Measurements from ENCODE around the gene LIFR.
"Not testable (repeated sequence)": the region's sequence is repeated elsewhere in the genome, so short reads cannot be mapped to it uniquely, and the experiment has no call there.

DNA sequence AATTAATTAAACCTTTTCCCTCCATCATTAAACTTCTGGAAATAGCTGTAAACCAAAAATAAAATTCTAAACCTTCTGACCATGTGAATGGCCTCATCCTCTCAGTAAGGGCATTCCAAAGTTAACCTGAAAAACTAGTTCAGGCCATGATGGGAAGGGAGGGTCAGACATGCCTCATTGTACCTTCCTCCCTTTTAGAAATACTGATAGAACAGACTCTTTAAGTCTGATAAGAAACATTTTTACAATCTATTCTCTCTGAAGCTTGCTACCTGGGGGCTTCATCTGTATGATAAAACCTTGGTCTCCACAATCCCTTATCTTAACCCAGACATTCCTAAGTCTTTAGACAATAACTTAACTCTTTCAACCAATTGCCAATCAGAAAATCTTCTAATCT, 43.3 kb upstream of the LIFR start:
- TF ChIP-seq, protein P1, sequence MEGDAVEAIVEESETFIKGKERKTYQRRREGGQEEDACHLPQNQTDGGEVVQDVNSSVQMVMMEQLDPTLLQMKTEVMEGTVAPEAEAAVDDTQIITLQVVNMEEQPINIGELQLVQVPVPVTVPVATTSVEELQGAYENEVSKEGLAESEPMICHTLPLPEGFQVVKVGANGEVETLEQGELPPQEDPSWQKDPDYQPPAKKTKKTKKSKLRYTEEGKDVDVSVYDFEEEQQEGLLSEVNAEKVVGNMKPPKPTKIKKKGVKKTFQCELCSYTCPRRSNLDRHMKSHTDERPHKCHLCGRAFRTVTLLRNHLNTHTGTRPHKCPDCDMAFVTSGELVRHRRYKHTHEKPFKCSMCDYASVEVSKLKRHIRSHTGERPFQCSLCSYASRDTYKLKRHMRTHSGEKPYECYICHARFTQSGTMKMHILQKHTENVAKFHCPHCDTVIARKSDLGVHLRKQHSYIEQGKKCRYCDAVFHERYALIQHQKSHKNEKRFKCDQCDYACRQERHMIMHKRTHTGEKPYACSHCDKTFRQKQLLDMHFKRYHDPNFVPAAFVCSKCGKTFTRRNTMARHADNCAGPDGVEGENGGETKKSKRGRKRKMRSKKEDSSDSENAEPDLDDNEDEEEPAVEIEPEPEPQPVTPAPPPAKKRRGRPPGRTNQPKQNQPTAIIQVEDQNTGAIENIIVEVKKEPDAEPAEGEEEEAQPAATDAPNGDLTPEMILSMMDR (IDR thresholded peaks at IDR 0.05 in 8 of 11, conservative IDR thresholded peaks at IDR 0.05 in 3 of 11): not testable (repeated sequence)
- not testable (repeated sequence) for TF ChIP-seq POLR2A, POLR2AphosphoS5 (IDR thresholded peaks at IDR 0.05)
